Activated T-cell treated with anti-CD3 and anti-CD28 coated beads, Interleukin-2, amount 50 U/mL, for 72 hours (primary cell): ENCODE data around the gene ACSF3. TPM values are rescaled to one million over a fixed set of nuclear protein-coding genes. Genes with fewer than 3 reads are reported as not detected.

ENCODE experiments used
- total RNA-seq, 2 donors: library from RNA; stranded (reverse); gene quantifications; one replicate each; pipeline ENCODE4 v1.2.3, GENCODE V29; 2022

Gene ACSF3
- total RNA-seq, 2 donors from 2014 or later, result 50.6 to 66.7 TPM

Other genes with a start within 250 kb of the ACSF3 start
- gene GALNS, start 236.9 kb upstream of the ACSF3 start, total RNA-seq, result 10 to 100 TPM; 26.1 to 31.7 TPM
- gene TRAPPC2L, start 236.7 kb upstream of the ACSF3 start, total RNA-seq, result 10 to 100 TPM; 32.0 to 35.2 TPM
- not detected for gene PABPN1L, start 227.2 kb upstream of the ACSF3 start, total RNA-seq
- gene CBFA2T3, start 116.6 kb upstream of the ACSF3 start, total RNA-seq, result 1 to 10 TPM; 1.2 to 1.7 TPM
- not detected for gene CDH15, start 77.9 kb downstream of the ACSF3 start, total RNA-seq
- 1 to 10 TPM; 1.3 to 1.6 TPM for gene SLC22A31, start 106.7 kb downstream of the ACSF3 start, total RNA-seq
- 10 to 100 TPM in 1 of 2 donors, 1 to 10 TPM in 1; 7.2 to 10.9 TPM for gene ZNF778, start 123.9 kb downstream of the ACSF3 start, total RNA-seq